ENCODE results near the gene TCEA3. TPM values are rescaled to one million over a fixed set of nuclear protein-coding genes. Genes with fewer than 3 reads are reported as not detected.

TCEA3 gene
- total and polyA plus RNA-seq, 3 donors from 2014 or later: 10.8 to 14.7 (median 12.6) TPM

DNA sequence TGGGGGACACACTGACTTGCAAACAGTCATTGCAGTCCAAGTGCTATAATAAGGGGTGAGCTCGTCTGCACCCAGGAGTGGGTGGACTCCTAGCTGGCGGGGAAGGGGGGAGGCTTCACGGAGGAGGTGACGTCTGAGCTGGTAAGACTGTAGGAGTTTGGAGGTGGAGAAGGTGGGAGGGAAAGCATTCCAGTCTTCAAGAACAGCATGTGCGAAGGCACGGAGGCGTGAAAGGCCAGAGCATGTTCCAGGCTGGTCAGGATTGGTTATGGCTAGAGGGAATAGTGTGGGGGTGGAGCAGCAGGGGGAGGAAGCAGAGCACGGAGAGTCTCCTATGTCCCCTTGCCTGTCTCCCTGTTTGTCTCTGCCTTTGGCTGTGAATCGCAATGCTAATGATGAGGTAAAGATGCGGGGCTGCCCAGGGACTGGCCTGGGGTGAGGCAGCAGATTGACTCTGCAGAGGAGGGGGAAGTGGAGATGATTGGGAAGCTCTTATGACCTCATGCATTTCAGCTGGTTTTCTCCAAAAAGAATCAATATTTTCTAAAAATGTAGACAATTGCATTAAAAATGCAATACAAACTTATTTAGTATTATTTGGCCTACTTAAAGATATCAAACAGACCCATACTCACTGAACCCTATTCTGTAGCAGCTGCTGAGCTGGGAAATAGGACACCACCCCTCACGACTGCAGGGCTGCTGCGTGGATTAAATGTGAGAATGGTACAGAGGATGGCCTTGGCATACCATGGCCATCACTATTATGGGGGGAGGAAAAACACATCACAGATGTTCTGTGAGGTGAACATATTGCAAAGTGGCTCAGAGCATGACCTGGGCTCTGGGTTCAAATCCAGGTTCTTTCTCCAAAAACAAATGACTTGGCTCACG, 52.3 kb downstream of the TCEA3 start:
- WGBS, 2 donors: 44 to 49% methylated on average over 13 of the region's 13 CpGs
- Histone ChIP-seq H3K9me3 (no peaks in the 10 kb centered on the region), H3K27me3 (no peaks in the 10 kb centered on the region), H3K4me1 (peaks cover 40% of the 10 kb centered on the region), H3K4me3 (no peak overlapping the region), H3K36me3 (ENCODE audit: low read depth, missing control alignments) (no peaks in the 10 kb centered on the region), H3K27ac (peak overlapping the region; percentile 22 to 99)
- intact Hi-C loops (cut with DNase I; ENCODE audit: low total_unique reads): no loop called here
- no peak for DNase-seq
- TF ChIP-seq, protein P1, sequence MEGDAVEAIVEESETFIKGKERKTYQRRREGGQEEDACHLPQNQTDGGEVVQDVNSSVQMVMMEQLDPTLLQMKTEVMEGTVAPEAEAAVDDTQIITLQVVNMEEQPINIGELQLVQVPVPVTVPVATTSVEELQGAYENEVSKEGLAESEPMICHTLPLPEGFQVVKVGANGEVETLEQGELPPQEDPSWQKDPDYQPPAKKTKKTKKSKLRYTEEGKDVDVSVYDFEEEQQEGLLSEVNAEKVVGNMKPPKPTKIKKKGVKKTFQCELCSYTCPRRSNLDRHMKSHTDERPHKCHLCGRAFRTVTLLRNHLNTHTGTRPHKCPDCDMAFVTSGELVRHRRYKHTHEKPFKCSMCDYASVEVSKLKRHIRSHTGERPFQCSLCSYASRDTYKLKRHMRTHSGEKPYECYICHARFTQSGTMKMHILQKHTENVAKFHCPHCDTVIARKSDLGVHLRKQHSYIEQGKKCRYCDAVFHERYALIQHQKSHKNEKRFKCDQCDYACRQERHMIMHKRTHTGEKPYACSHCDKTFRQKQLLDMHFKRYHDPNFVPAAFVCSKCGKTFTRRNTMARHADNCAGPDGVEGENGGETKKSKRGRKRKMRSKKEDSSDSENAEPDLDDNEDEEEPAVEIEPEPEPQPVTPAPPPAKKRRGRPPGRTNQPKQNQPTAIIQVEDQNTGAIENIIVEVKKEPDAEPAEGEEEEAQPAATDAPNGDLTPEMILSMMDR (IDR thresholded peaks at IDR 0.05): no peak
- no peak for TF ChIP-seq POLR2A (IDR thresholded peaks at IDR 0.05)

GRCh38 chr1:23370709-23371584, 53.6 kb downstream of the TCEA3 start:
- no peak for TF ChIP-seq POLR2A (IDR thresholded peaks at IDR 0.05)
- TF ChIP-seq, protein P1 (IDR thresholded peaks at IDR 0.05): no peak
- 8 to 15% methylated on average over 13 of the region's 13 CpGs for WGBS, 2 donors
- peaks cover 44% of the 10 kb centered on the region for H3K4me1 ChIP-seq
- no peak overlapping the region for H3K4me3 ChIP-seq
- peak; percentile 35 for DNase-seq
- intact Hi-C loops (cut with DNase I; ENCODE audit: low total_unique reads): no loop called here
- no peaks in the 10 kb centered on the region for H3K27me3 ChIP-seq
- H3K36me3 ChIP-seq (ENCODE audit: low read depth, missing control alignments): no peaks in the 10 kb centered on the region
- no peaks in the 10 kb centered on the region for H3K9me3 ChIP-seq
- peak overlapping the region; percentile 98 to 99 for H3K27ac ChIP-seq

GRCh38 chr1:23370330-23370708, 54.2 kb downstream of the TCEA3 start:
- Histone ChIP-seq H3K27ac (peak overlapping the region; percentile 98 to 99), H3K9me3 (no peaks in the 10 kb centered on the region), H3K4me3 (no peak overlapping the region), H3K36me3 (ENCODE audit: low read depth, missing control alignments) (no peaks in the 10 kb centered on the region), H3K4me1 (peaks cover 44% of the 10 kb centered on the region), H3K27me3 (no peaks in the 10 kb centered on the region)
- DNase-seq: no peak
- intact Hi-C loops (cut with DNase I; ENCODE audit: low total_unique reads): no loop called here
- 14% methylated on average over 5 of the region's 5 CpGs for WGBS, 2 donors
- TF ChIP-seq, protein P1 (IDR thresholded peaks at IDR 0.05): no peak

- H3K4me3 ChIP-seq: peak within 1 kb of the TSS; percentile 94 to 96
- no peaks in the 10 kb centered on the region for H3K9me3 ChIP-seq
- peaks cover 44% of the 10 kb centered on the region for H3K4me1 ChIP-seq
- no peaks in the 10 kb centered on the region for H3K27me3 ChIP-seq
- intact Hi-C loops (cut with DNase I; ENCODE audit: low total_unique reads): no loop called here
- DNase-seq: peak; percentile 96
- no peaks in the 10 kb centered on the region for H3K36me3 ChIP-seq (ENCODE audit: low read depth, missing control alignments)
- H3K27ac ChIP-seq: peak within 1 kb of the TSS; percentile 98 to 99
- 0% methylated on average over 20 to 29 of the region's 29 CpGs for WGBS, 2 donors
- TF ChIP-seq, protein P1 (IDR thresholded peaks at IDR 0.05): no peak
- no peak for TF ChIP-seq POLR2A (IDR thresholded peaks at IDR 0.05)
These were observed 55.1 kb downstream of the TCEA3 start, which contains the start of gene ZNF436 for GRCh38 chr1:23369335-23370013. TSS of gene ZNF436 (minus strand) at chr1:23369836. CDS start at chr1:23368005, 1,831 bp downstream.

Data from testis (tissue), 3 donors.